Limb (tissue), 2 donors: ENCODE data around the gene DIPK1C.

Experiments
- DNase-seq, 2 donors: peaks; one replicate each; pipeline ENCODE4 v3.0.0-alpha.2; 2016; ENCODE audit errors: extremely low spot score in 2 of 2

DIPK1C gene

DNA sequence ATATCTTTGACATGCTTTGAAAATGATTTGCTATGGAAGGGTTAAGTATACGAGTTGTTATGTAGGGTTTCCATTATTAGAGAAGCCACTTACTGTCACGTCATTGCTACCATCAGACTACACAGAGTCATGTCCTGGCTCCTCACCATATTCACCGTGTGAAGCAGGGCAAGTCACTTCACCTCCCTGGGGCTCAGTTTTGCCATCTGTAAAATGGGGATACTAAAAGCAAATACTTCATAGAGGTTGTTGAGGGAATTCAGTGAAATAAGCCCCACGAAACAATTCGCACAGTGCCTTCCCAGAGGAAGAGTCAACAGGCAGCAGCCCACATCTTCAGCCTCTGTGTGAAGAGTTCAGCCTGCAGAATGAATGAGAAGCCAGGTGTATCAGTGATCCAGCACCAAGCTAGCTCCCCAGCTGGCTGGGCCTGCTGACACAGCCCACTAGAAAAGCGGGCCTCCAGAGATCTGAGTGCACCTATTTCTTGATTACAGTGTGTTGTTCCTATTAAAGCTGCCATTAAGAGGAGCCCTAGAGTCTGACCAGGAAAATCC lies 3.4 kb downstream of the DIPK1C start:
- no peak for DNase-seq

DNA sequence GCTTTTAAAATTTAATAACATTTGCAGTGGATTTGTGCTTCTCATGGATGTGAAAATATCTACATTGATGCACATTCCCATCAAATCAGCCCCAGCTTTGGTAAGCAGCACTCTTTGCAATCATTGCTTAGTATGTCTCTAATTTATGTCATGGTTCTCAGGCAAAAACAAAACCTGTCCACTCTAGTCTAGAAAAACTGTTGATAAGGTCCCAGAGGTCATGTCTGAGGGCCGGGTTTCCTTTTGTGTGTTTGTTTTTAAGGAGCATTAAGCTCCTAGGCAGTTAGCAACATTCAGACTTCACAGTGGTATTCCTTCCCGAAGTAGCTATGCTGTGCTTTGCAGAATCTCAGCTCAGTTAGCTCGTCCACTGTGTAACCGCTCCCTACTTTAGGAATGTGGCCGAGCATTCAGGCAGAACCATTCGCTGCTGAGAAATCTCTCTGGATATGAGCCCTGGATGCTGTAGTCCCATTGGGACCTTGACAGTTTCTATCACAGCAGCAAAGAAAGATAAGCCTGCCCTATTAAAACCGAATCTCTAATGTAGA lies 4.0 kb downstream of the DIPK1C start:
- DNase-seq, result no peak

GRCh38 chr18:74451148-74451547 lies 6.0 kb downstream of the DIPK1C start:
- no peak for DNase-seq

- no peak for DNase-seq
Measured at GRCh38 chr18:74450626-74451025, 6.5 kb downstream of the DIPK1C start.

DNA sequence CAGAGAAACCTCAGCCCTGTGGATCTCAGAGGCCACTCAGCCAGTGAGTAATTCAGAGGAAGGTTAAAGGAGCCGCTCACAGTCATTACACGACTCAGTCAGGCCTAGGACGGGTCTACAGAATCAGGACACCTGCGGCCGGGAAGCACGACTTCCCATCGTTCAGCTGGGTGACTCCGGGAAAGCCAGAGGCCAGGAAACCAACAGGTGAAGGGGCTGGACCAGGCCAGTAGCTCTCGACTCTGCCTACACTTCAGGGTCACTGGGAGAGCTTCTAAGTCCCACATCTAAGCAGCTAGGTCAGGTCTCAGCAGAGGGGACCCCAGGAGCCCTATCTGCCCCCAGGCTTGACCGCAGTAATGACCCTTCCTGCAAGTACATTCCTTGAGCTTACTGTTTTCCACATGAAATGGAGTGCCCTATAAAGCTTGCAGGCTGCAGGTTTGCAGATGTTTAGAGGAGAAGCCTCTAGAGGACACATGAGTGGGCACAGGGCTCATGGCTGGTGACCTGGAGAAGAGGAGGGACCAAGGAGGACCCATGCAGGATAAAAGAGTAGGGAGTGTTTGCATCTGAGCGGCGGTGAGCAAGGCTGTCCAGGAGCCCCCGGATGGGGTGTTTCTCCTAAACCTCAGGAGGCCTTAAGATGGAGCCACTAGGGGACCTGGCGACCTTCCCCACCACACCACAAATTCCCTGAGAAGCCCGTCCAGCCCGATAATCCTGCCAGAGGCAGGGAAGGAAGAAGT lies 9.5 kb downstream of the DIPK1C start:
- no peak for DNase-seq

GRCh38 chr18:74446631-74447403 lies 10.3 kb downstream of the DIPK1C start:
- no peak for DNase-seq

DNA sequence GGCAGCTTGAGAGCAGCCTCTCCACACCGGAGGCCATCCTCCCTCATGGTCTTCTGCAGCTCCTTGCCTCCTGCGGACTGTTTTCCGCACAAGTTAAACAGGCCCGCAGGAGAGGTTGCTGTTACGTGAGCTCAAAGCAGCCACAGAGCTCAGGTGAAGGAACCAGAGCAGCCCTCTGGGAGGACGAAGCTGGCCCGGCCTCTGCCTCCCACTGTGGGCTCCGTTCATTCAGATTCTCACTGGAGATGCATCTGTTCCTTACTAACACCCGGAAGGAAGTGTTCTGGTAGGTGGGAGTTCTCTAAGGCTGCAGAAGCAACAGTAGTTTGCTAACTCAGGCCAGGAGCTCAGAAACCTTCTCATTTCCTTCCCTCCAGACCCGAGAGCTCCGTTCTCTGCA lies 10.9 kb downstream of the DIPK1C start:
- no peak for DNase-seq

GRCh38 chr18:74445585-74445984 lies 11.5 kb downstream of the DIPK1C start:
- no peak for DNase-seq

GRCh38 chr18:74444104-74444503 lies 13.0 kb downstream of the DIPK1C start:
- DNase-seq, result no peak

- no peak for DNase-seq
Measured at GRCh38 chr18:74440808-74441427, 16.2 kb downstream of the DIPK1C start.

GRCh38 chr18:74438091-74438490 lies 19.0 kb downstream of the DIPK1C start:
- DNase-seq, result no peak

DNA sequence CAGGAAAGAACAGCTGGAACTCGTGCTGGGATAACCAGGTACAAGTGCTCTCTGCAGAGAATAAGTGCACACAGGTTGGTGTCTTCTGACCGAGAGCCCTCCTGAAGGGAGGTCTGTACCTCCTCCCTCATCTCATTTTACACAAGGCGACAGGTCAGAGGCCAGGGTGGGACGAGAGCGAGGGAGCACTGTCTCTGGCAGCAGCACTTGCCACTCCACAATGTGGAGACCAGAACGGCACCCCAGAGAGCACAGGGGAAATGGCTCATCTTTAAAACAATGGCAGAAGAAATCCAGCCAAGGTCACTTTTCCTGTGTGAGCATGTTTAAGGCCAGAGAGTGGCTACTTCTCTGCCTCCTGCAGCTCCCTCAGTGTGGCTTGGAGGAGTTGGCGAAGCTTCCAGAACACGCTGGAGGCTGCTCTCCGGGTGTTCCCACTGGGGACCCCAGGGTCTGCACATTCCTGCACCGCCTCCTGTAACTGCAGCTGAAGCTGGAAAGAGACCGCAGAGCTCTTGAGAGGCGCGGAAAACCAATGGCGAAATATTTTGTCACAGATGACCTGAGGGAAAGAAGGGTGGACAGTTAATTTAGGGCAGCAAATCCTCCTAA lies 20.8 kb downstream of the DIPK1C start:
- no peak for DNase-seq

DNA sequence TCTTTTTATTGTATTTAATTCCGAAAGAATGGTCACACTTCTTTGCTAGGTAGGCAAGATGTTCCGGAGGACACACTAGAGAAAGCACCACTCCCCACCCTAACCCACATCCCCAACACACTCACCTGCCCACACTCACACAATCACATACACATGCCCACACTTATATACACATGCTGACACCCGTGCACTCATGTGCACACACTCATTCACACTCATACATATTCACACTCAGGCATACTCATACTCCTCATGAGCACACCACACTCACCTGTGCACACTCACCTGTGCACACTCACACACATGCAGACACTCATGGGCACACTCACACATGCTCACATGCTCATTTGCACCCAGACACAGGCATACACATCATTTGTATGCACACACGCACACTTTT lies 21.4 kb downstream of the DIPK1C start:
- no peak for DNase-seq

- no peak for DNase-seq
Measured at GRCh38 chr18:74434466-74434865, 22.6 kb downstream of the DIPK1C start.

DNA sequence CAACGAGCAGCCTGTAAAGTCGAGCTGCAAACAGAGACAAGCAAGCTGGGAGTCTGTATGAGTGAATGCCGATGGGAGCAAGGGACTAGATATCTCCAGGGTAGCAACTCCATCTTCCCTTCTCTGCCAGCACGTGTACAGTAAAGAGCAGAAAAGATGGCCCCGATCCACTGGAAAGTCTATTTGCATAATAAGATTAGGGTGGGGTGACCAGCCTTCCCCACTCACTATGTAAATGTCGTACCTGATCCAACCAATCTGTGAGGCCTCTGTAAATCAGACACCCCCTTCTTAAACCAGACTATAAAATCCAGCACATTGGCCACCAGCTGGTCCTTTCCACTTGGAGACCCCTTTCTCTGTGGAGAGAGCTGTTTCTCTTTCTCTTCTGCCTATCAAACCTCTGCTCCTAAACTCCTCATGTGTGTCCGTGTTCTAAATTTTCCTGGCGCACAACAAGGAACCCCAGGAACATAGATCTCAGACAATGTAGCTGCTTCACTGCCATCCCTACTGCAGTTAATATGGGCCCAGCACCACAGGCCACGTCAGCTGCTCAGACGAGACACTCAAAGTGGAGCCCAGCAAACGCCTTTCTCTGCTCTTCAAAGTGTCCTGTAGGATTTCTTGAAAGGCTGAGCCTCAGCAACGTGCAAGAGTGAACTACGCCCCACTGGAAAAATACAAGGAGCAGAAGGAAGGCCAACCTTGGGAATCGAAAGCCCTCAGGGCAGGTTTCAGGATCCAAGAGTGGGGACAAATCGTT lies 26.1 kb downstream of the DIPK1C start:
- DNase-seq, result no peak

DNA sequence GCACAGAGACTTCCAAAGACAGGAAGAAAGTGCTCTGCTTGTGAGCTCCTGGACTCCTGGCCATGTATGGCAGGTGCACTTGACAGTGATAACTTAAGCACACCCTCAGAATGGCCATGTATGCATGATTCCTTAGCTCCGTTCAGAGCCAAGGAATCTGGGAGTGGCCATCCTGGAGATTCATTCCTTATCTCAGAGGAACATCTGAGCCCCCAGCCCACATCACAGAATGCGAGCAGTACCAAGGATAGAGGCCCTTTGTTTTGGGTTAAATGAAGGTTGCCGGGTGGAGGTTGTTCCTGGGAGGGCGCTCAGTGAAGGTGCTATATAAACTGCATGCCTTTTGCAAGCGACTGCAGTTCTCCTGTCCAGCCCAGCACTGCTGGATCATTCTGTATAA lies 26.9 kb downstream of the DIPK1C start:
- no peak for DNase-seq

DNA sequence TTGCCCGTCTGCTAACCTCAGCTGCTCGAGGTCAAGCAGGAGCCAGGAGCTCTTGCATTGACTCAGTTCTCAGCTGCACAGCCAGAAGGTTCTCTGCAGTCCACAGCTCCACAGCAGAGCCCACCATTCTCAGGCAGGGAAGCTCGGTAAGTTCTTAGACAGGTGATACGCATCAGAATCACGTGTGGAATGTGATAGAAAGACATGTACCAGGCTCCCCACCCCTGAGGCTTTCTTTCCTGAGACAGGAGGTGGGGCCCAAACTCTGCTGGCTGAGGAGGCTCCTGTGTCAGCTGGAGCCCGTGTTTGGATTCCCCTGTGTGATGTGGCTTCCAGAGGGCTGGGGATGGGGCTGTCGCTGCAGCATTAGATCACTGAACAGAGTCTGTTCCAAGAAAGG lies 28.0 kb downstream of the DIPK1C start:
- no peak for DNase-seq

DNA sequence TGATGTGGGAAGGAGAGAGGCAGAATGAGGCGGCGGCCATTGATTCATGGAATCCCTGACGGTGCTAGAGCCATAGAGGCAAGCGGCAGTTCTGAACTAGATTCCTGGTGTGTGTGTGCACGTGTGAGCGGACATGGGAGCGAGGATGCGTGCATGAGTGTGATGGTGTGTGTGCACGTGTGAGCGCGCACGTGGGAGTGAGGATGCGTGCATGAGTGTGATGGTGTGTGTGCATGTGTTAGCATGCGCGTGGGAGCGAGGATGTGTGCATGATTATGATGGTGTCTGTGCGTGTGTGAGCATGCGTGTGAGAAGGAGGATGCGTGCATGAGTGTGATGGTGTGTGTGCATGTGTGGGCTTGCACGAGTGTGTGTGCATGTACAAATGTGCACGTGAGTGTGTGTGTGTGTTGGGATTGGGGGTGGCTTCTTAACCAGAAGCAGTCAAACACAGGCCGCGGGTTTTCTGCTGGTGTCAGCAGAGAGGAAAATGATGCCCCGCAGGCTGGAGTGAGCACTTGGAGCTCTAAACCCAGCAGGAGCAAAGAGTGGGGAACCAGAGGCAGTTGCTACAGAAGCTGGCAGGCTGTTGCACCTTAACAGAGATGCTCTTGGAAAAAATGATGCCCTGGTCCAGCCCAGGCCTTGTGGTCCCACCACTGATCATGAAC lies 29.5 kb downstream of the DIPK1C start:
- no peak for DNase-seq

DNA sequence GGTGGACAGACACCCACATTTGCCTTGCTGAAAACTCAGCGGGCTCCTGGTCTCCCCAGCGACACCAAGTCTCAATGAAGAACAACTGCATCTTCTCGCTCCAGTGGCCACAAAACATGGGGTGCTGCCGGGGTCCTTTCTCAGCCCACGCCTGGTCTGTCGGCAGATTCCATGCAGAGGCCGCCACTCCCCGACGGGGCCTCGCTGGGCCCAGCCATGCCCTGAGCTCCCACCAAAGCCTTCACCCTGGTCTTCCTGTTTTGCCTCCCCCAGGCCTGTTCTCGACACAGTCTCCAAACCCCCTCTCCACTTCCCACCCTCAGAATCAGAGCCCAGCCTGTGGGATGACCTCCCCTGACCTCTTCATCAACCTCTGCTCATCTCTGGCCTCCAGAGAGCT lies 31.2 kb downstream of the DIPK1C start:
- no peak for DNase-seq

DNA sequence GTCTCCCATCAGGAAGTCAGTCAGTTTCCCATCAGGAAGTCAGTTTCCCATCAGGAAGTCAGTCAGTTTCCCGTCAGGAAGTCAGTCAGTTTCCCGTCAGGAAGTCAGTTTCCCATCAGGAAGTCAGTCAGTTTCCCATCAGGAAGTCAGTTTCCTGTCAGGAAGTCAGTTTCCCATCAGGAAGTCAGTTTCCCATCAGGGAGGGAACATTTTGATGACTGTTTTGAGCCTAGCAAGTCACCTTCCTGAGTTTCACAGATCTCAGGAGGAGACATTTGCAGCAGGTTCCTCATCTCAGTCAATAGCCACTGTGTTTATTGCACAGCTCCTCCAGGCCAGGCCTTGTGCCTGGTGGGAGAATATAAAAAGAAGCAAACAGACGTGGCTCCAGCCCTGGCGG lies 31.9 kb downstream of the DIPK1C start:
- no peak for DNase-seq
